ENCODE results near the gene KIF2A. TPM values are rescaled to one million over a fixed set of nuclear protein-coding genes. Genes with fewer than 3 reads are reported as not detected.
A peak's percentile ranks its signal among the peaks of the same experiment; 100 is the strongest.

Gene KIF2A
- total and polyA plus RNA-seq, 2 of the 8 experiments (the other 6 are each of a cell fraction or from before 2014, with no cell fraction given), result 18.4 to 97.1 TPM

- Histone ChIP-seq H3K23ac (ENCODE audit: insufficient read length) (no peak overlapping the region), H3K4me3 (ENCODE audit: extremely low read depth in 1 of 4, insufficient read depth in 2 of 4, low read depth in 3 of 4, low read length in 4 of 4) (no peak overlapping the region), H3K23me2 (ENCODE audit: low read depth, low read length) (no peaks in the 10 kb centered on the region), H2BK20ac (ENCODE audit: low read length) (no peak overlapping the region), H3K27ac (ENCODE audit: low read depth, low read length) (no peak overlapping the region), H3K36me3 (ENCODE audit: control insufficient read depth in 2 of 4, insufficient read depth in 4 of 4, low read length in 3 of 4) (no peaks in the 10 kb centered on the region), H2AK5ac (ENCODE audit: low read depth, low read length) (no peak overlapping the region), H3K9ac (replicated peaks in 1 of 4; ENCODE audit: extremely low read depth in 1 of 4, low read depth in 3 of 4, low read length in 3 of 4) (no peak overlapping the region), H3K79me2 (ENCODE audit: control insufficient read depth in 1 of 2, insufficient read depth in 2 of 2, low read length in 2 of 2) (no peaks in the 10 kb centered on the region), H3K27me3 (replicated peaks in 1 of 4; ENCODE audit: control insufficient read depth in 3 of 4, extremely low read depth in 1 of 4, insufficient read depth in 3 of 4, low read length in 3 of 4) (no peaks in the 10 kb centered on the region; a peak in 1 of 7 replicates), H4K5ac (ENCODE audit: insufficient read length, low read depth, low read length) (no peak overlapping the region), H4K8ac (ENCODE audit: extremely low read depth, insufficient read depth, low read length) (no peak overlapping the region), H3K79me1 (ENCODE audit: low read depth, low read length) (no peaks in the 10 kb centered on the region), H3K18ac (ENCODE audit: extremely low read depth, low read length) (no peak overlapping the region), H3K14ac (ENCODE audit: insufficient read length) (no peak overlapping the region), H3K4ac (replicated peaks; ENCODE audit: insufficient read length, low read depth, low read length) (no peak overlapping the region), H4K20me1 (replicated peaks in 1 of 2; ENCODE audit: control insufficient read depth in 1 of 2, insufficient read depth in 2 of 2, low read length in 2 of 2) (no peaks in the 10 kb centered on the region), H2BK12ac (ENCODE audit: low read depth, low read length) (no peak overlapping the region), H3K4me2 (ENCODE audit: insufficient read depth in 1 of 2, low read depth in 2 of 2, low read length in 2 of 2) (no peak overlapping the region), H2BK5ac (ENCODE audit: low read depth, low read length) (no peak overlapping the region), H2BK15ac (ENCODE audit: low read length) (no peak overlapping the region), H2AFZ (ENCODE audit: low read length) (0 out of 2 replicates have a peak overlapping the region, but pooled peaks have one; percentile 34), H3K4me1 (replicated peaks in 1 of 4; ENCODE audit: control insufficient read depth in 3 of 4, insufficient read depth in 4 of 4, low read length in 3 of 4) (no peaks in the 10 kb centered on the region), H3K9me3 (ENCODE audit: insufficient read depth in 2 of 2, low read depth in 1 of 2, low read length in 1 of 2) (no peaks in the 10 kb centered on the region), H2BK120ac (replicated peaks; ENCODE audit: low read depth, low read length) (no peak overlapping the region), H3K56ac (replicated peaks; ENCODE audit: insufficient read length, low read depth, low read length) (no peak overlapping the region), H4K91ac (replicated peaks; ENCODE audit: insufficient read length, low read length) (no peak overlapping the region)
- no peak for DNase-seq (ENCODE audit: low read depth in 1 of 2, low spot score in 2 of 2)
- no peak for FAIRE-seq
- WGBS, 2 experiments (ENCODE audit: extremely low coverage in 1 of 2, insufficient coverage in 1 of 2, insufficient read length in 1 of 2, insufficient replicate concordance in 2 of 2, low coverage in 1 of 2, low lambda C conversion rate in 2 of 2, missing lambda C conversion rate in 1 of 2), result 93% methylated on average over 3 of the region's 3 CpGs; no CpG with 5 or more reads in 1 of the 2 experiments
- ChIA-PET POLR2A (ENCODE audit: partially characterized antibody) (no interaction called here), CTCF (ENCODE audit: partially characterized antibody) (interaction anchor here (1.1 to 2.0 kb wide), 4 partner anchors 8 to 19 kb away, joined by 3 to 4 read pairs (median 4); no protein-coding TSS in a partner anchor)
- TF ChIP-seq, protein P1, sequence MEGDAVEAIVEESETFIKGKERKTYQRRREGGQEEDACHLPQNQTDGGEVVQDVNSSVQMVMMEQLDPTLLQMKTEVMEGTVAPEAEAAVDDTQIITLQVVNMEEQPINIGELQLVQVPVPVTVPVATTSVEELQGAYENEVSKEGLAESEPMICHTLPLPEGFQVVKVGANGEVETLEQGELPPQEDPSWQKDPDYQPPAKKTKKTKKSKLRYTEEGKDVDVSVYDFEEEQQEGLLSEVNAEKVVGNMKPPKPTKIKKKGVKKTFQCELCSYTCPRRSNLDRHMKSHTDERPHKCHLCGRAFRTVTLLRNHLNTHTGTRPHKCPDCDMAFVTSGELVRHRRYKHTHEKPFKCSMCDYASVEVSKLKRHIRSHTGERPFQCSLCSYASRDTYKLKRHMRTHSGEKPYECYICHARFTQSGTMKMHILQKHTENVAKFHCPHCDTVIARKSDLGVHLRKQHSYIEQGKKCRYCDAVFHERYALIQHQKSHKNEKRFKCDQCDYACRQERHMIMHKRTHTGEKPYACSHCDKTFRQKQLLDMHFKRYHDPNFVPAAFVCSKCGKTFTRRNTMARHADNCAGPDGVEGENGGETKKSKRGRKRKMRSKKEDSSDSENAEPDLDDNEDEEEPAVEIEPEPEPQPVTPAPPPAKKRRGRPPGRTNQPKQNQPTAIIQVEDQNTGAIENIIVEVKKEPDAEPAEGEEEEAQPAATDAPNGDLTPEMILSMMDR (IDR thresholded peaks at IDR 0.05; ENCODE audit: control extremely low read depth in 1 of 3, insufficient read depth in 1 of 3, low read depth in 1 of 3, low read length in 3 of 3), result no peak
- TF ChIP-seq CREB1 (IDR thresholded peaks at IDR 0.05), result no peak
- no peak for TF ChIP-seq JUN (IDR thresholded peaks at IDR 0.05; ENCODE audit: low read depth, low read length)
- no peak for TF ChIP-seq ATF3 (IDR thresholded peaks at IDR 0.05; ENCODE audit: insufficient read depth, low read depth, low read length)
These were observed 32.3 kb upstream of the KIF2A start for GRCh38 chr5:62273687-62274086.

All from H1 (cell line).